SHP77 treated with DMSO at 0.1 percent for 48 hours (cell line): Measurements from ENCODE around the gene ZNF776.
"Not testable (repeated sequence)": the region's sequence is repeated elsewhere in the genome, so short reads cannot be mapped to it uniquely, and the experiment has no call there.

Experiments
- DNase-seq: peaks from one replicate; lab custom pipeline; 2025; lab: John Stamatoyannopoulos, UW

The ZNF776 gene

DNA sequence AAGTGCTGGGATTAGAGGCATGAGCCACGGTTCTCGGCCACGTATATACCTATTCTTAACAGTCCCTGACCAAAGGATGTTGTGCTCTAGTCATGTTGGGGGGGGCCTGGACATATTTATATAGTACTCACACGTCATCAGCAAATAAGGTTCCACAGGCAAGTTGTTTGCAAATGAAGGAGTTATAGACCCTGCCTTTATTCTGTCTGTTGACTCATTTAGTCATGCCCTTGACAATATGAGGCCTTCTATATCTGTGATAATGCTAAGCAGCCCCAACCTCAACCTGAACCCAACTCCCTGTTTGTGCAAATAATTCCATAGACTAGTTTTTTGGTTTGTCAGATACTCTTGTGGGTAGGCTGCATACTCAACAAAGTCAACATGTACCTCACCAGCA lies 31.7 kb downstream of the ZNF776 start:
- no peak for DNase-seq

DNA sequence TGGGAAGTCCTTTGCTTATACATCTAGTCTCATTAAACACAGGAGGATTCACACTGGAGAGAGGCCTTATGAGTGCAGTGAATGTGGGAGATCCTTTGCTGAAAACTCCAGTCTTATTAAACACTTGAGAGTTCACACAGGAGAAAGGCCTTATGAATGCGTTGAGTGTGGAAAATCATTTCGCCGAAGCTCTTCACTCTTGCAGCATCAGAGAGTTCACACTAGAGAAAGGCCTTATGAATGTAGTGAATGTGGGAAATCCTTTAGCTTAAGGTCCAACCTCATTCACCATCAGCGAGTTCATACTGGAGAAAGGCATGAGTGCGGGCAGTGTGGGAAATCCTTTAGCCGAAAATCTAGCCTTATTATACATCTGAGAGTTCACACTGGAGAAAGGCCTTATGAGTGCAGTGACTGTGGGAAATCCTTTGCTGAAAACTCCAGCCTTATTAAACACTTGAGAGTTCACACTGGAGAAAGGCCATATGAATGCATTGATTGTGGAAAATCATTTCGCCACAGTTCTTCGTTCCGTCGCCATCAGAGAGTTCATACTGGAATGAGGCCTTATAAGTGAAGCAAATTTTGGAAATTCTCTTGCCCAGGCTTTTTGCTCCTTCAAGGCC lies 32.7 kb downstream of the ZNF776 start:
- no peak for DNase-seq

DNA sequence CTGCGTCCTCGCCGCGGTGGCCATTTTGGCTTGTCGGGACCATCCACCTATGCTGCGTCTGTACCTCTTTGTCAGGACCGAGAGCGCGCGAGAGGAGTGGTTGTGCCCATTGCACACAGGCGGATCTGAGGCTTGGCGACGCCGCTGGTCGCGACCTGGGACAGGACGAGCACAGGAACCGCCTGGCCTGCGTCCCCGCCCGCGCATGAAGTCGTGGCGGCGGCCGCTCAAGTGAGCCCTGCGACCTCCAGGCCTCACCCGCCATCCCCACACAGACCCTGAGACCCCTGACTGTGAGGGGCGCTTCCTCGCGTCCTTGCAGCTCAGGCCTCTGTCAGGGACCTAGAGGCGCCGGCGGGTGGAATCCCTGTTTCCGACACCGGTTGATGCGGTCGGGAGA lies 39.7 kb downstream of the ZNF776 start:
- DNase-seq, result no peak

DNA sequence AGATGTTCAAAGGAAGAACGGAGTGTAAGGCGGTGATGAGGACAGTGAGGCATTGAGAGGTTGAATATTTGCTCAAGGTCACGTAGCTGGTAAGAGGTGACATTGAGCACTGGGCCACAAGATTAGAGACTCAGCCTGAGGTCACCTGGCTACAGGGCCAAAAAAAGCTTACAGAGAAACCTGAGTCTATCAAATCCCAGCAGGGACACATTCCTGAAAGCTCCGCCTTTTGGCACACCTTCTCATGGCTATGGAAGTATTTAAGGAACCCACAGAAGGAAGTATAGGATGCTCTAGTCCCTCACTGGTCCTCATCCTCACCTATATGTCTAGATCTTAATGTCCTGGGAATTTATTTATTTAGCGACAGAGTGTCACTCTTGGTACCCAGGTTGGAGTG lies 40.3 kb downstream of the ZNF776 start:
- no peak for DNase-seq

DNA sequence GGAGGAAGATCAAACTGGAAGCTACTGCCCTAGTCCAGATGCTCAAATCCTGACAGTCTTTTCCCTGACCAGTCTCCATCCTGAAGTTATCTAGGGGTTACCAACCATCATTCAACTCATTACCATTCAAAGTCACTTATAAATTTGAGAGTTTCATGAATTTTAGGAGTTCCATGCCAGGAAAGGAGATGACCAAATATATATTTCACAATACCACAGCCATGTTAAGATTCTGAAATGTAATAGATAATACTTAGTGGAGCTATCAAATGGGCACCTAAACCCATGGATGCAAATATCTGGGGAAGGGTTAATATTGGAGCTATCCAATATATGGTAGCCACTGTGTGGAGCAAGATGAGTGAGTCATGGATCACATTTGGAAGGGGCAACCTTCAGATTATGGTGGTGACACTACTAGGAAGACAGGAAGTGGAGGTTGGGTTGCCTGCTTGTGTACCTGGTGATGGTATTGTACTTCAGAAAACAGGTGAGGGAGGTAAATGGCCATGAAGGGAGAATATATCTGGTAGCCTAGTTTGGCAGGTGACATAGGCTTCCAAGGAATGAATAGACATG lies 41.6 kb downstream of the ZNF776 start:
- DNase-seq, result no peak

DNA sequence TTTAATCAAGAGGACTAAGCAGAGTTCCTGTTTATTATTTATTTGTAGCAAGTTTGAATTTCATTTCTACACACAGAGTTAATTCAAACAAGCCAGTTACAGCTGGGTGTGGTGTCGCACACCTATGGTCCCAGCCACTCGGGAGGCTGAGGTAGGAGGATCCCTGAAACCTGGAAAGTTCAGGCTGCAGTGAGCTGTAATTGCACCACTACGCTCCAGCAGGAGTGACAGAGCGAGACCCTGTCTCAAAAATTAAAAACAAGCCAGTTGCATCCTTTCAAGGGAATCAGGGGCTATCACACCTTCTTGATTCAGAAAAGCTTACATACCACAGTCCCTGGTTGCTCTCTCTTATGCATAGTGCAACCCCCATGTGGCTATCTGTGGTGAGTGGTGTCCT lies 42.7 kb downstream of the ZNF776 start:
- no peak for DNase-seq

DNA sequence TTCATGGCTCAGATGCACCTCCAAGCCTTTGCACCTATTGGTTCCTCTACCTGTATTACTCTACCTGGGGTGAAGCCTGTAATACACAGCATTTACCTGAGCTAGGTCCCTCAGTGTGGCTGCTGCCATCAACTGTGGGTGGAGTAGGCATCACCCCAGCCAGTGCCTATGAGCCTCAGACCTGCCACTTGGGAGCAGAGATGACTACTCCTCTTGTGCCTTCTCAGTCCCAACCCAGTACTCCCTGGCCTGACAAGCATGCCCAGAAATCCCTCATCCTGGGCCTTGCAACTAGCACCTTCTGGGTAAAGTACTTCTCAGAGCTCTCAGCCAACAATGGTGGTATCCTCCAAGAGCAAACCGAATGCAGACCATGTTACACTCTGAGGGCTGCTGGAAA lies 50.0 kb downstream of the ZNF776 start:
- DNase-seq, result not testable (repeated sequence)

DNA sequence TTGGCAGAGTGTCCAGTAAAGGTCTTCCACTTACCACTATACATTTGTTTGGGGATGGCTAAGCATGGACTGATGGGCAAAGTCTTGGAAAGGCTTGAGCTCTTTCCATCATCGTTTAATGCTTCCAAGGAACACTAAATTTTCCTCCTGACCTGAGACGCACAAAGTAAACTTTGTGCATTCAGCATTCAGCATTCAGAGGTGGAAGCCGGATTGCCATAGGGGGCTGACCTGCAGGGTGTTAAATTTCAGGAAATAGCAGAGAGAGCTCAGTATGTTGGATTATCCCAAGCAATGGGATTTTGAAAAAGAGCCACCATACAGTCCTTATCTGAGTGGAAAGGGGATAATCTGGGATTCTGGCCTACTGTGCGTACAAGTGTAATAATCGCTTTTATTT lies 54.1 kb downstream of the ZNF776 start:
- no peak for DNase-seq

DNA sequence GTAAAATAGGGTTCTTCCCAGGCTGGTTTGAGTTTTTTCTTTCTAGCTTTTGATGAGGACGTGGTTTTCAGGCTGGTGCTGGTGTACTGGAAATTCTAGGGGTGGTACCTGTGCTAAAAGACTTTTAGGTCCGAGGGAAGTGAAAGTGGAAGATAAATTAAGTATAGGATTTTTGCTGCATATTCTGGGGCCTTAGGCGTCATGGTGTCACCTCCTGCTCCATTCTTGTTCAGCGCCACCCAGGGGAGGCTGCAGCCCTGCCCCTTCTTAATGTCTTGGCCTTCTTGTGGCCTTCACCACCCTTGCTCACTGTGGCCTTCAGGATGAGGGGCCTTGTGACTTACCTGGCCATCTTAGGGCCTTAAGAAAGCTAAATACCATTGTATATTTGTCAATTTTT lies 55.7 kb downstream of the ZNF776 start:
- no peak for DNase-seq

DNA sequence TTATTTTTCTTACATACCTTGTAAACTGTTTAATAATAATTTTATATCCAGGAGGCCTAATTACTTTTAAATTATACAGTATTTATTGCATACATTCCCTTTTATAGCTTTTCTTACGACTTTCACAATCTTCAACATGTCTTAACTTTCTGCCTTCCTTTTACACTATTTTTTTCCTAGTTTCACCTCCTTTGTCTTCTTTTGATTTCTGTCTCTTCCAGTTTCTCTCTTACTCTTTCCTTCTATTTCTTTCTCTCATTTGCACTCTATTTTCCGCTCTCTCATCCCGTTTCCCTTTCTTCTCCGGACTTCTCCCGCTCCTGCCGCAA lies 56.6 kb downstream of the ZNF776 start:
- no peak for DNase-seq

DNA sequence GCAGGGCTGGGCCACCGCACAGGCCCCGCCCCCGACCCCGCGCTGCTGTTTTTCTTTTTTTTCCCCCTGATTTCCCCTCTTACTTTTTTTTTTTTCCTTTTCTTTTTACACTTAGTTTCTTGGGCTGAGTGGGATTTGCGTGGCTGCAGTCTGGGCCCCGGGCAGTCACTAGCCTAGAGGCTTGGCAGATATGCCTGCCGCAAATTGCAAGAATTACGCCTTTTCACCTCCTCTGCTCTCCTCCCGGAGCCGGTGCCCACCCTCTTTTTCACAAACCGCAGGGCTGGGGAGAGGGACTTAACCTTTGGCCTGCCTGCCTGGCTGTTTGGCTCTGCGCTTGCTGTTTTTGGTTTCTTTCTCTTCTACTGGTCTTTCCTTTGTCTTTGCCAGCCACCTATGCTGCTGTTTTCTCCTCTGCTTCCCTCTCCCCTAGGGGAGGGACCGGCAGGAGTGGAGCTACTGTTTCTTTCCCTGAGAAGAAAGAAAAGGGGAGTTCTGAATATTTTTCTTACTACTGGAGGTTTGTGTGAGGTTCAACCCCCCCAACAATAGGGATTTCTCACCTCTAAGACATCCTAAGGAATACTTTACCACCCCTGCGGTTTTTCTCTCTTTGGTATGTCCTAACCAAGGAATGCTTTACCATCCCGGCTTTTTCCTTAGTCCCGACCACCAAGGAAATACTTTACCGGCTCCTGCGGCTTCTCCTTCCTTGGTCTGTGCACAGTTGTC lies 57.1 kb downstream of the ZNF776 start:
- DNase-seq, result no peak

DNA sequence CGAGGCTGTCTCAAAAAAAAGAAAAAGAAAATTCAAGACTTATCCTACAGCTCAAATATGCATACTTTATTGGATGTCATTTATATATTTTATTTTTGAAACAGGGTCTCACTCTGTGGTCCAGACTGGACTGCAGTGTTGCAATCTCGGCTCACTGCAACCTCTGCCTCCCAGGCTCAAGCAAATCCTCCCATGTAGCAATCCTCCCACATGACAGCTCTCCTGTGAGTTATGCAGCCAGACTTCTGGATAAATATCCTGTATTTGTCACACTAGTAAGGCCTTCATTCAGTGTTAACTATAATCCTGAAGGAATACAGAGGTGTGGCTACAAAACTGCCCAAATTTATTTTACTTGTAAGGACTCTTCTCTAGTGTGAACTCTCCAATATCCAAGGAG lies 60.9 kb downstream of the ZNF776 start:
- DNase-seq, result no peak
